Epithelial cell of esophagus (primary cell): ENCODE measurements around the gene MBNL3.
A peak's percentile ranks its signal among the peaks of the same experiment; 100 is the strongest.

Experiments used
- DNase-seq: peaks from one replicate; pipeline ENCODE4 v3.0.0; 2010; ENCODE audit warnings: low read depth
- H3K4me3 ChIP-seq: 2 replicates; pipeline ENCODE4 v1.5.1; 2011; ENCODE audit warnings: mild to moderate bottlenecking, low read length, control low read depth
- CTCF ChIP-seq: IDR thresholded peaks from 2 replicates; pipeline ENCODE4 v1.5.1; 2011; ENCODE audit warnings: low read depth, mild to moderate bottlenecking, low read length, control low read depth, inconsistent platforms; ENCODE audit not compliant: insufficient read depth; ENCODE audit errors: missing control alignments

Gene MBNL3

GRCh38 chrX:132426695-132427281 lies 62.0 kb downstream of the MBNL3 start:
- no peak overlapping the region for H3K4me3 ChIP-seq
- TF ChIP-seq CTCF = no peak
- DNase-seq = peak; percentile 38

- TF ChIP-seq CTCF = no peak
- no peak for DNase-seq
- no peak overlapping the region for H3K4me3 ChIP-seq
Observed at GRCh38 chrX:132425744-132426318, 63.0 kb downstream of the MBNL3 start.

- no peak for DNase-seq
- TF ChIP-seq CTCF = no peak
- no peak overlapping the region for H3K4me3 ChIP-seq
Observed at GRCh38 chrX:132423323-132423722, 65.5 kb downstream of the MBNL3 start.

- TF ChIP-seq CTCF = no peak
- no peak overlapping the region for H3K4me3 ChIP-seq
- DNase-seq = no peak
Observed at GRCh38 chrX:132415012-132415411, 73.8 kb downstream of the MBNL3 start.

- no peak for DNase-seq
- TF ChIP-seq CTCF = no peak
- no peak overlapping the region for H3K4me3 ChIP-seq
Observed at GRCh38 chrX:132414404-132414803, 74.4 kb downstream of the MBNL3 start.

- TF ChIP-seq CTCF = no peak
- DNase-seq = no peak
- no peak overlapping the region for H3K4me3 ChIP-seq
Observed at GRCh38 chrX:132413459-132413858, 75.4 kb downstream of the MBNL3 start.

GRCh38 chrX:132412208-132412607 lies 76.6 kb downstream of the MBNL3 start:
- TF ChIP-seq CTCF = no peak
- no peak for DNase-seq
- H3K4me3 ChIP-seq = no peak overlapping the region
